DMS79 treated with DMSO at 0.1 percent for 48 hours (cell line): ENCODE measurements around the gene SLC12A2.

Experiments
- DNase-seq: peaks from one replicate; lab custom pipeline; 2025; lab: John Stamatoyannopoulos, UW

The SLC12A2 gene

DNA sequence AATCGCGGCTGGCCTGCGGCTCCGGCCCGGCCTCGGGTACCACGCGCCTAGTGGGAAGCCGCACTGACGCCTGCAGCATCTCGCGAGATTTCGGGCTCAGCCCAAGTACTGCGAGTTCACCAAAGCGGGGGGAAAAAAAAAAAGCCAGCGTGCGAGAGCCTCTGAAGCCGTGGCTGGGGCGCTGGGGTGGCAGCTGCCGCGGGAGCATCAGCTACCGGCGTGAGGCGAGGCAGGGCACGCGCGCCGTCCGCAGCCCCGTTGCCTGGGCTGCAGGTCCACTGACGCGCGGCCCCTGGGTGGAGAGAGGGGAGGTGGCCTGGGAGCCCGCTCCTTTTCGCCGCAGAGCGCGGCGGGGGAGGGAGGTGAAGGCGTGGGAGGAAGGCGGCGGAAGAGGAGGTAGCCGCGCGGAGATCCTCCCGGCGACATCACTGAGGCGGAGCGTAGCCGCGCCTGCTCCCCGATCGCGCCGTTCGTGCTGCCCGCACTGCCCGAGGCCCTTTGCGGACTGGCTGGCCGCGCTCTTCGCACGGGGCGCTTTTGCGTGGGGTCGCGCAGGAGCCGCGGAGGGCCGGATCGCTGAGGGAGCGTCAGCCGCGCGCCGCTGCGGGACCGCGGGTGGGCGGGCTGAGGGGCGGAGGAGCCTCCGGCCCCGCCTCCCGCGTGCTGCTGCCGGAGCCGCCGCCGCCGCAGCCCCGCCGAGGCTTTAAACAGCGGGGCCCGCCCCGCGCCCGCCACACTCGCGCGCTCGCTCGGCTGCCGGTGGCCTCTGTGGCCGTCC, at the start of gene SLC12A2:
TSS of gene SLC12A2 (plus strand) at position 734 of the 778 bp plus-strand sequence. CDS start 189 bp downstream, outside the sequence.
- DNase-seq: peak; percentile 47

DNA sequence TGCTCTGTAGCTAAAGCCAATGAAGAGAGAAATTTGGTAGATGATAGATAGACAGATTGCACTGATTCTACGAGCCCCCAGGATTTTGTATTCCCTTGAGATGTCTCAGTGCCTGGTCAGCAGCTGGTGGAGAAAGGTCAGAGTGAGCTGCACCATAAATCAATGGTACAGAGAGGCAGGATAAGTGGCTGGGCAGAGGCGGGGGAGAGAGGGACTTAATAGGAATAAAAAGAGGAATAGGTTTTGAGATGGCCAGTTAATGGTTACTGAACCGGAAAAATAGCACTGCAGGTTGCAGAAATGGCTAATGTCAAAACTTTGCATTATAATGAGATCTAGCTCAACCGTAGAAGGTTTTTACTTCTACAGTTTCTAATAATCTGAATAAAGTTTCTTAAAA, 47.9 kb upstream of the SLC12A2 start:
- DNase-seq: no peak

DNA sequence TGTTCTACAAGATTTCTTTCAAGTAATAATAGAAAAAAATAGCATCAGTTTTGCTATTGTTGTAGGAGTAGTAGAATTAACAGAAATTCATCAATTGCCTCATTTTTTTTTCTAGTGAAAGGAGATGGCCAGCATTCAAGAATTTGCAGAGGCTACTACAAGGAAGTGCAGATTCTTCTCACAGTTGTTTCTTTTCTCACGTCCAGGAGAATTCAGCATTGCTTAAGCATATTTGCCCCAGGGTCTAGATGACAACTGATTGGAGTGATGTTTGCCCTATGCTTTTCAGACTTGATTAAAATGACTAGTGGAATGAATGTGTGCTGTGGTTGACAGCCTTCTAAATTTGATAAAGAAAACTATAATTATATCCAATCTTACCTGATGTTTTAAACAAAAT, 46.6 kb upstream of the SLC12A2 start:
- no peak for DNase-seq

DNA sequence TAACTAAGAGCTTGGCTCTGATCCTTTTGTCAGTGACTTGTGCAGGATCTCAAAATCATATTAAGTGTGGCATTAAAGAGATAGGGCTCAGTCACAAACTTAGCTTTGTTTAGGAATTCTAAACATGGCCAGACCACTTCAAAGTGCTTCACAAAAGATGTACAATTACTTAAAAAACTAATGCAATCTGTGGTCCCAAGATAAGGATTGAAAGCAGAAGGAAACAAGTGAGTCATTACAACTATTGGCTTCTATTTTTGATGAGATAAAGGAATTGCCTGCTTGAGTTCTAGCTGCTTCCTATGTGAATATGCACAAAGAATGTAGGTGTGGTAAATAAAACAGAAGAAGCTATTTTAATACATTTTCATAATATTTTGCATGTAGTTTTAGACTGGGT, 44.9 kb upstream of the SLC12A2 start:
- DNase-seq: no peak

DNA sequence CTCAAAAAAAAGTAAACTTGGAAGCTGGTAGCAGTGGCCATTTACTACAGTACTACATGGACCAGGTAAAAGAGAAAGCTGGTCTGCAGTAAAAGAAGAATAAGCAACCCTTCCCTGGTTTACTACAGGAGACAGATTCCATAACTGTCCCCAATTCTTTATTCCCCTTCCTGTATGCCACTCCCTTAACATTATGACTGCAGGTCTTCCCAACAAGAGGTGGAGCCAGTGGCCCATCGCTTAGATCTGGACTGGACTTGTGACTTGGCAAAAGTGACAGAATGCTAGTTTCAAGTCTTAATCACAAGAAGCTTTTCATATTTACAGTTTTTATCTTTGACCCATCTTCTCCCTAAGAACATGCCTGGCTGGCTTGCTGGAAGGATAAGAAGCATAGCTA, 42.6 kb upstream of the SLC12A2 start:
- no peak for DNase-seq

DNA sequence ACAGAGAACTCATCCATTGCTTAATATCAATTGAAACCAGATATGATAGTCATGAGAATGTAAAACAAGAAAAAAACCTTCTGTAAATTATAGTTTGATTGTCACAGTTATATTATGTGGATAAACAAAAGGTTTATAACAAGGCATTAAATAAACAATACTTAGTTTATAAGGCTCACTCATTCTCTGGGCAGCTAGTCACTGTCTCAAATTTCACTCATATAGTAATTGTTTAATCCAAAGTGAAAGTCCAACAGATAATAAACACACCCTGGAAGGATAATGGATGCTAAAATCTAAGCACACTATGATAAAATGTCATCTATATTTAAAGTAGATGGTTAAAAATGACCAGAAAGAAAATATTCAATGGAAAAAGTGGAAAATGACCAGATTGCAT, 30.8 kb upstream of the SLC12A2 start:
- DNase-seq: no peak

DNA sequence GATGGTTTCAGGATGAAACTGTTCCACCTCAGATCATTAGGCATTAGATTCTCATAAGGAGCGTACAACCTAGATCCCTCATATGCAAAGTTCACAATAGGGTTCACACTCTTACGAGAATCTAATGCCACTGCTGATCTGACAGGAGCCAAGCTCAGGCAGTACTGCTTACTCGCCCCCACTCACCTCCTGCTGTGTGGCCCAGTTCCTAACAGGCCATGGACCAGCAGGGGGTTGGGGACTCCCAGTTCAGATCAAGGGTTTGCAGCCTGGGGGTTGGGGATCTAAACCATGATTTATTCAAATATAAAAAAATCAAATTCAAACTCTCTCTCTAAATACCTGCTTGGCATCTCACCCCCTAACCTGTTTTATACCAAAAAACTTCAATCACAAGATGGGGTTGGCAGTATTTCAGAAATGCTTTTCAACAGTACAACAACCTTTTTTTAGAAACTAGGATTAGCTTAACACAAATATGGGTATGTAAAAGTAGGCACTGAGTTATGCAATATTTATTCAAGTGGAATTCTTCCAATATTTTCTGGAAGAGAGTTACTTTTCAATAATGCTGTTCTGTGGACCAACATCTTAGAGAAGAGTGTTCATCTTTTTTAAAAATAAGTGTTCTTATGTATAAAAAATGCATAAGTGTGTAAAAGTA, 30.1 kb upstream of the SLC12A2 start:
- DNase-seq: no peak

DNA sequence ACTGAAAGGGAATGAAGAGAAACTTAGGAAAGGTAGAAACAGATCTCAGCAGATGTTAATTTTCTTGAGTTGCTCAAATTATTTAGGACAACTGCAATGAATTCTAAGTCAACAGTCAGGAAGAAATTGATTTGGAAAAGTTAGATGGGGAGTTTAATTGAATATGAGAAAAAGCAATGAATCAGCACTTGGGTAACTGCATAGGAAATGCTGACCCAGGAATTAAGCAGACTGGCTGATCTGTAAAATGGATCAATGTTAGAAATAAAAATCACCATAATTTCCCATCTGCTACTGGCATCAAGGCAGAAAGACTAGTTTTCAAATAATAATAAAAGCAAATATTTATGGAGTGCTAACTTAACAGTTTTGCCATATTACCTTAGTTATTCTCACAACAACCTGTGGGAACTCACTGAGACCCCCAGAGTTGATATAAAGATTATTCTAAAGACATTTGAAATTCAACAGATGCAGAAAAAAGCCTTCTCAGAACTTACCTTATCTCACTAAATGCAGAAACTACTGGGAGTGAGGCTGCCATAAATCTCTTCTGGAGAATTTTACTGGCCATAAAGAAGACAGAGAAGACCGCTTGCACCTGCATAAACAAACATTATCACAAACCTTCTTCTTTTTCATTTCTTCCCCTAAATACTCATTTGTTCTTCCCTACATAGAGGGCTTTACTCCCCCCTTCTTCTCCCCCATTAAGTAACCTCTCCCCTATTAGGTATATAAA, 22.8 kb upstream of the SLC12A2 start:
- no peak for DNase-seq

DNA sequence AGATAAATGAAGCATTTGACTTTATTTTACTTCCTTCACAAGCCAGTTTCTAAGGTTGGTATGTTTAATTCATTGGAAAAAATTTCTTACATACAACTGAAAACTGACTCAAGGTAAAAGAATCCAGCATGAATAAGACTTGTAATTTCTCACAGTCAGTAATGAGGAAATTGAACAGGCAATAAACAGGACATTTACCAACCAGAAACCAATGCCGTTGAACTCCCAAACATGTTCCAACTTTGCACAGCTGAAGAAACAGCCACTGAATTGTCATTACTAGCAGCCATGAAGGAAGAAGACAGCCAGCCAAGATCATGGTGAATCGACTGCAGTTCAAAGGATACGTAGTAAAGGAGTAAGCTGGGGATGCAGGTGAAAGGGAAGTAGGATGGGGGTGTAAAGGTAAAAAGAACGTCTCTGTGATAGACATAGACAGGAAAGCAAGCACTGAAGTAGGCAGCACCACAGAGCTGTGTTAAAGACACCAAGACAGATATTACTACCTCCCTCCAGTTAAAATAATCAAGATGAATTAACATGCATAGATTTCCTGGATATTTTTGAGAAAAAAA, 21.3 kb upstream of the SLC12A2 start:
- no peak for DNase-seq

DNA sequence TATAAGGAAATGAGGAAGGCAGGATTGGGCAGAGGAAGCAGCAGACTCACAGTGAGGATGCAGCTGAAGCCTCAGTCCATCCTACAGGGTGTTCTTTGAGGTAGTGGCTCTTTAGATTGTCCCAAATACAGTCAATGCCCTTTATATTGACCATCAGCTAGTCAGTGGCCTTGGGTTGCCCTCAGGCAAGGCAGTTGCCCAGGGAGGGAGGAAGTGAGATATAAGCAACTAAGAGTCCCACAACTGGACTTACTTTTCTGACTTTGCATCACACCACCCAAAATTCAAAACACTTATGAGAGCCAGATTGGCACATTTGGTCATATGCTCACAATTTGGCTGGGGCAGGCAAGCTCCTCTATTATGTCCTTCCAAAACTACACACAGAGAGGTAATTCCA, 9.4 kb upstream of the SLC12A2 start:
- DNase-seq: no peak

DNA sequence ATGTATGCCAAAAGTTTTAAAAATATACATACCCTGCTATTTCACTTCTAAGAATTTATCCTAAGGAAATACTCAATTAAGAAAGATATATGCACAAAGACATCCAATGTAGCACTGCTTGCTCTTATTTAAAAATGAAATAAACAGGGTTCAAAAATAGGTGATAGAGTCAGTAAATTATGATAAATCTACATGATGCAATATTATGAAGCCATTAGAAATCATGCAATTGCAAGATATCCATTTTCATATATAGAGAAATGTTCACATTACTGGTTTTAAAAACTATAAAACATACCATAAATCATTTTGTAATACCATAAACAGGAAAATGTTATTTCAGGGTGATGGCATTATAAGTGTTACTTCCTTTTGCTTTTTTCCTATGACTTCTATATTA, 8.6 kb upstream of the SLC12A2 start:
- DNase-seq: no peak

DNA sequence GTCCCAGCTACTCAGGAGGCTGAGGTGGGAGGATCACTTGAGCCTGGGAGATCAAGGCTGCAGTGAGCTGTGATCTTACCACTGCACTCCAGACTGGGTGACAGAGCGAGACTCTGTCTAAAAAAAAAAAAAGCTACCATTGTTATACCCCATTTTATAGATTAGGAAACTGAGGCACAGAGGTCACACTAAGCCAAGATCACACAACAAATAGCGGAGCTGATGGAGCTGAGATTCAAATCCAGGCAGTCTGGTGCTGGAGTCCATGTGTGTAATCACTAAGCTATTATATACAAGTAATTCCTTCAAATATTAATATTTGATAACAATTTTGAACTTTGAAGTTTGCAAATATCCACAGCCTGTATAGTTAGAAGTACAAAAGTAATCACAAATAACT, 6.0 kb upstream of the SLC12A2 start:
- DNase-seq: no peak

DNA sequence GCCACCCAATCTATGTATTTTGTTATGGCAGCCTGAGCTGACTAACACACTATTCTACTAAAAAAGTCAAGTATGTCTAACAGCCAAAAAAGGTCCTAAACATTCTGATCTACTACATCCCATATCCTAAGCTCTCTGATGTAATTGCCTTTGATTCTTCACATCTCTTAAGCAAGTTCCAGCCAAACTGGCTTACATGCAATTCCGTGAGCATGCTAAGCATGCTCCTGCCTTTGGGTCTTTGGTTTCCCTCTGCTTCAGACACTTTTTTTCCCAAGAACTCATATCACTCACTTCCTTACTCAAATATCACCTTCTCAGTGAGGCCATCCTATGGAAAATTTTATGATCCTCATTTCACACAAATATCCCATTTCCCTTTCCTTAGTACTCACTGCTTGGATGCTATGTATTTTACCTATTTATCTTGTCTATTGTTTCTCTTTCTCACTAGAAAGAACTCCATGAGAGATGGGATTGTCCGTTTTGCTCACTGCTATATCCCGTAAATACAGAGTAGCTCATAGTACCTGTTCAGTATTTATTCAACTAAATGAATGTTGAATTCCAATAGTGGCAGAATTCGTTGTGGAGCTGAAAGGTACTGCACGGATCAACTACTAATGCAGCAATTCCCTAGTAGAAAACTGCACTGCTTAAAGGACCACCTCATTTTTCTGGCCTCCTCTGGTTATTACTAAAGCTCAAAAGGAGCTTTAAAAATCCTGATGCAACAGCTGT, 2.3 kb upstream of the SLC12A2 start:
- no peak for DNase-seq

DNA sequence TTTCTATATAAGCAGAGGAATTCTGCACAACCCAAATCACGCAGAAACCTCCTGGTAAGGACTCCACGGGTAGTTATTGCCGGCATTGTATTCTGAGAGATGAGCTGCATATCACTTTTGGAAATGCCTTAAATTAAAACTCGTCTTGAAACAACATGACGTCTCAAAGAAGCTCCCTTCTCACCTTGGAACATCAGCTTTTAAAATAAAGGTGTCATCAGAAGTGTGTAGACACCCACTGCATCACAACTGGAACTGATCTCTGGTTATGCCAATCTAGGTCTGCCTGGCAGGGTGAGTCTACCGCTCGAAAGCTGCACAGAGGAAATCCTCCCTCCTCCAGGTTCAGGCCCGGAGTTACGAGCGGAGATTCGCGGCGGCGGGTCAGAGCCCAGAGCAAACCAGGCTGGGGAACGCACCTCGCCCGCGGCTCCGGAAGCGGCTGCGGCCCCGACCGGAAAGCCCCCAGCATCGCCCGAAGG, 974 bp upstream of the SLC12A2 start:
- DNase-seq: peak; percentile 40

DNA sequence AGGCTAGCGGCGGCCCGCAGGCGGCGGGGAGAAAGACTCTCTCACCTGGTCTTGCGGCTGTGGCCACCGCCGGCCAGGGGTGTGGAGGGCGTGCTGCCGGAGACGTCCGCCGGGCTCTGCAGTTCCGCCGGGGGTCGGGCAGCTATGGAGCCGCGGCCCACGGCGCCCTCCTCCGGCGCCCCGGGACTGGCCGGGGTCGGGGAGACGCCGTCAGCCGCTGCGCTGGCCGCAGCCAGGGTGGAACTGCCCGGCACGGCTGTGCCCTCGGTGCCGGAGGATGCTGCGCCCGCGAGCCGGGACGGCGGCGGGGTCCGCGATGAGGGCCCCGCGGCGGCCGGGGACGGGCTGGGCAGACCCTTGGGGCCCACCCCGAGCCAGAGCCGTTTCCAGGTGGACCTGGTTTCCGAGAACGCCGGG, 253 bp downstream of the SLC12A2 start:
- DNase-seq: no peak

DNA sequence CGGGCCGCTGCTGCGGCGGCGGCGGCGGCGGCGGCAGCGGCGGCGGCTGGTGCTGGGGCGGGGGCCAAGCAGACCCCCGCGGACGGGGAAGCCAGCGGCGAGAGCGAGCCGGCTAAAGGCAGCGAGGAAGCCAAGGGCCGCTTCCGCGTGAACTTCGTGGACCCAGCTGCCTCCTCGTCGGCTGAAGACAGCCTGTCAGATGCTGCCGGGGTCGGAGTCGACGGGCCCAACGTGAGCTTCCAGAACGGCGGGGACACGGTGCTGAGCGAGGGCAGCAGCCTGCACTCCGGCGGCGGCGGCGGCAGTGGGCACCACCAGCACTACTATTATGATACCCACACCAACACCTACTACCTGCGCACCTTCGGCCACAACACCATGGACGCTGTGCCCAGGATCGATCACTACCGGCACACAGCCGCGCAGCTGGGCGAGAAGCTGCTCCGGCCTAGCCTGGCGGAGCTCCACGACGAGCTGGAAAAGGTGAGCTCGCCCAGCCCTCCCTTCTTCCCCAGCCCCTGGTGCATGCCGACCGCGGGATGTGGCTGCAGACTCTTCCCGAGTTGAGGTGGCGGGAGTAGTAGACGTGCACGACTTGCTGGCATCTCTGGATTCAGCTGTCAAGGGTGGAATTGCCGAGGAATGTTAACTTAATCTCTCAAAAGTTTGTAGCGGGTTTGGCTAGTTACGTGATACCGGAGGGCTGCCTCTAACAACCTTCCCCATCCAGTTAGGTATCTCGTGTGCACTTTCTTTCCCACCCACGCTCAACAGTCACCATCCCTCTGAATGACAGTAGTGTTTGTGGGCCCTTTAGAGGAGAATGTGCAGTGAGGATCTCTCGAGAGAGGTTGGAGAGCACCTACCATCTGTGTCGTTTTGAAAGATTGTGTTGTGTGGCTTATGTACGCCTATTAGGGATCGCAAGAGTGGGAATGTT, 932 bp downstream of the SLC12A2 start:
- peak; percentile 13 for DNase-seq

DNA sequence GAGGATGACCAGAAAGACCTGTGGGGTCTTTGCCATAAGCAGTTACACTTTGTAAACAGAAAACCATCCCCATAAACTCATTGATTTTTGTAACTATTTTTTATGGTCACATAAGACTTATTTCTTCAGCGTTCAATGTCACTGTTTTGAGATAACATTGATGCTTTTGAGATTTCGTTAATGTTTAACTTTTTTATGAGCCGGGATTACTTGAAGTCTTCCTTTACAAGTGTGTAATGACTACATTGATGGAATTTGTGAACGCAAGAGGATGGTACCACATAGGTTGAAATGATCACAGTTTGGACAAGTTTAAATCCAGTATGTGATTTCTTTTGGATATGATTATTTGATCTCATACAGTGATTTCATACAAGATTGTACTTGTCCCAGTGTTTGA, 1.8 kb downstream of the SLC12A2 start:
- no peak for DNase-seq

DNA sequence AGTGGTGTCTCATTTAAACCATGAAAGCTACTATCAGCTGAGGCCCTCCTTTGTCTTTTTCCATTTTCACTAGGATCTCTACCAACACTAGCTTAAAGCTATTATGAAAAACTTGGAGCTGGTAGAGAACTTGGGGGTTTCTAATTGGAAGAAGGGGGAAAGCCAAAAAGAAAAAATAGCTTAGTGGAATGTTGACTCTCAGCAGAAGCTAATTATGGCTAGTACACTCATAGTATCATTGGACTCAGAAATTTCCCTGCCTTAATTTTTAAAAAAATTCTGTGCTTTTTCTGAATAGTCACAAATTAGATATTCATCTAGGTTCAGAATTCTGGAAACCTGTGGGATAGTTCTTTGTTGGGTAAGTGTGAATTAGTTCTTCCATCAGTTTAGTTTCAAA, 8.0 kb downstream of the SLC12A2 start:
- no peak for DNase-seq

DNA sequence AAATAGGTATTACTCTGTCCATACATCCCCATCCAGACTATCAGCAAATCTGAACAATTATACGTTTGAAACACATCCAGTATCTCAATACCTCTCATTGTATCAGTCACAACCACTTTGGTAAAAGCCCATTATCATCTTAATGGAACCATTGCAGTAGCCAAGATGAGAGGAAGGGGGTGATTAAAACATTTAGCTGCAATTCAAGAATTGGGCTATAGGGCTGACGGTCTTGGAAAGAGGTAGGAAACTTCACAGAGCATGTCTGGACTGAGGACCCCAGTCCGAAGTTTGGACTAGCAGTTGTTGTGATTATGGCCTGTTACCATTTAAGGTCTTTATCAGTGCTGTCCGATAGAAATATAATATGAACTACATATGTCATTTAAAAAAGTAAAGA, 8.6 kb downstream of the SLC12A2 start:
- no peak for DNase-seq

DNA sequence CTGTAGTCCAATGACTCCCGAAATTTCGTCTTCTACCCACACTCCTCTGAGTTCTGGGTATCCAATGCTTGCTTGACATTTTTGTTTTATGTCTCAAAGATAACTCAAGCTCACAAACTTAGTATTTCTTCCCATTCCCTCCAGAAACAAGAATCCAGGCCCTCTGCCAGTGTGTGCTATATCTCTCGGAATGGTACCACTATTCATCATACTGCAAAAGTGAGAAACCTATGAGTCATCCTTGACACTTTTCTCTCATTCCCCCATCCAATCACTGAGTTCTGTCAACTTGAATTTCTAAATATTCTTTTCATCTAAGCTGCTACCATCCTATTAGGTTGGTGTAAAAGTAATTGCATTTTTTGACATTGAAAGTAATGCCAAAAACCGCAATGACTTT, 9.8 kb downstream of the SLC12A2 start:
- DNase-seq: no peak

DNA sequence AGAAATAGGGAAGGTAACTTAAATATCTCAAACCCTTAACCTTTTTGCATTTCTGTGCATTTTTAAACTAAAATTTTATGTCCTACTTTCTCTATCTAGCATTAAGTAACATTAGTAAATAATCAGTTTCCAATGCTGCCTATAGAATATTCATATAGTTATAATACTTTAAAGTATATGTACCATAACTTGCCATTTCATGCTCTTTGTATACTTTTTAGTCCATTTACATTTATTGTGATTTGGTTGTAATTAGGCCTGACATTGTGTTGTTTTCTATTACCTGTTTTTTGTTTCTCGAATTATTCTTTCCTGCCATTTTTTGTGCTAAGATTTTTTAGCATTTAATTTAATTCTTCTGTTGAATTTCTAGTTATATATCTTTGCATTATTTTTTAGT, 13.7 kb downstream of the SLC12A2 start:
- no peak for DNase-seq
